Measurements from ENCODE around the gene HK2.
"Not testable (repeated sequence)": the region's sequence is repeated elsewhere in the genome, so short reads cannot be mapped to it uniquely, and the experiment has no call there.

HK2 gene

DNA sequence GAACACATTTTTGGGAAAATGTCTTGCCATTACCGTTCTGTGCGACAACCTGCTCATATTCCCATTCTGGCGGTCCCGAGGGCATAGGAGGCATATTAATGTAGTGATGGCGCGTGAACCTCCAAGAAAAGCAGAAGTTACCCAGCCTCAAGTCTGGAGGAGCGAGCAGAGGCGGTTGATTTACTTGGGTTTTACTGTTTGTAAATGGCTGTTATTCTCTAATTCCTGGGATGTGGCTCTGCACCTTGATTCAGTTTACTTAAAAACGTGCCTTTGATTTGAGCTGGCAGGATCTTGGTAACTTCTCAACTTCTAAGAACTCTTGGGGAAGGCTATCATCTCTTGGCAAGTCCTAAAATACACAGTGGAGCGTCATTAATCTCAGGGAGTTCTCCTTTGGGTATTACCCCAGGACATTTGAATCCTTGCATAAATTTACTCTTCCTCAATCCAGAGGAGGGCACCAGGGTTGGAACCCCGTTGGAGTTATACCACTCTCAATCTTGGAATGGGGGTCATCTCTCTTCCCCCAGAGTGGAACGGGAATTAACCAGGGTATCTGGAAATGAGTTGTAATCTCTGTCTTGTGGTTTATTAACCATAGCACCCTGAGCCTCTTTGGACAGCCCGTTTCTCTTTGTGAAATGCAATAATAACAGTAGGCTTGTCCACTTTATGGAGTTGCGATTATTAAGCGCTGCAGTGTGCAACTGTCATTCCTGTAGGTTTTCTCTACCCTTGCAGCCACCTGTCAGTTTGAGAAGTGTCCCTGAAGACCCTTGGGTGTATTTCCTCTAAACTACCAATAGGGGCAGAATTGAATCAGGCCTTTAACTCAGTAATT is 2.1 kb downstream of the HK2 start:
- peak; percentile 48 for DNase-seq

GRCh38 chr2:74836675-74837401 is 2.9 kb downstream of the HK2 start:
- no peak for DNase-seq

GRCh38 chr2:74841641-74842040 is 7.7 kb downstream of the HK2 start:
- DNase-seq = no peak

DNA sequence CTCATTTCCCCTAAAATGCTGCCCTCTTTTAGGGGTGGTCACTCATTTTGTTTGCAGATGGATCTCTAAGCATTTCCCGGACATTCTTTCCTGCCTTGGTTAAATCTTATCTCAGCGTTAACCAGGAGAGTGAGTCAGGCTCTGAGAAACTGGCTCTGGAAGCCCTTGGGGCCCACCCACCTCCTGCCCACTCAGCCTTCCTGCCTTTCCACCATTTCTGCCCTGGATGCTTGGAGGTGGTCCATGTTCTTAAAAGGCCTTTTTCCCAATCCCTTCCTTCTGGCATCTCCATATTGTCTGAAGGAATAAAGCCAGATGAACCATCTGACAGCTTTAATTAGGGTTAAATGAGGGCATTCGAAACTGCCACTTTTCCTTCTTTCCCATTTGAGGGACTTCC is 9.5 kb downstream of the HK2 start:
- DNase-seq = peak; percentile 73

DNA sequence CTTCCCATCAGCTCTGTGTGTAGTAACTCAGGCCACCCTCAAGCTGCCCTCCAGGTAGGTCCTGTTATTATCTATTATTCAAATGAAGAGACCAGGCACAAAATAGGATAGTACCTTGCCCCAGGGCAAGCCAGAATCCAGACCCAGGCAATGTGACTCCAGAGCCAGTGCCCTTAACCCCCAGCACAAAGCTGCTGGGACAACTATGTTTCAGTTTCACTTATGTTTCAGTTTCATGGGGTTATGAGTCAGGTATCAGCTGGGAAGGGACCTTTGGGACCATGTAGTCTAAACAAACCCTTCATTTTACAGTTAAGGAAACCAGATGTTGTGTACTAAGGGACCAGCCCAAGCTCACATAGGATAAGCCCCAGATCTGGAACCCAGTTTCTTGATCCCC is 10.0 kb downstream of the HK2 start:
- peak; percentile 69 for DNase-seq

- no peak for DNase-seq
Measured at GRCh38 chr2:74844752-74845151, 10.8 kb downstream of the HK2 start.

DNA sequence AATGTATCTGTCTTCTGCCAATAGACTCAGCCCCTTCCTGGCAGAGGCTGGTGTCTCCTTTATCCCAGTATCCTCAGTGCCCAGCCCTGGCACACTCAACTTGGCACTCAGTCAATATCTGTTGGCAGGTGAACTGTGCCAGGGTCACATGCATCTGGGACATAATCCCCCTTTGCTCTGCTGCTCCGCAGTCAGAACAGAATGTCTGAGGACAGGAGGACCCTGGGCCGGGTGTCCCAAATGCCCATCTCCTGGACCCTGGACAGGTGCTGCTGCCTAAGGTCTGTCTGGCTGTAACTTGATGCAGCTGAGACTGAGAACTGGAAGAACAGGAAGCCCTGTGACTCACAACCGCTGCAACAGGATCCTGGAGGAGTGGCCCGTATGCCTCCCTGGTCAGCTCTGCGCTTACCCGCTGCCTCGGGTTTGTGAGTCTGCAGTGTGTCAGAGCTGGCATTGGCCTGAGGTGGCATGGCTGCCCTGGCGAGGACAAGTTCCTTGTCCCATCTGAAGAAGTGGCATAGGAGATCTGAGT is 11.4 kb downstream of the HK2 start:
- DNase-seq = peak; percentile 83

- DNase-seq = peak; percentile 36
Measured at GRCh38 chr2:74845991-74846390, 12.1 kb downstream of the HK2 start.

- no peak for DNase-seq
Measured at GRCh38 chr2:74846481-74846880, 12.6 kb downstream of the HK2 start.

DNA sequence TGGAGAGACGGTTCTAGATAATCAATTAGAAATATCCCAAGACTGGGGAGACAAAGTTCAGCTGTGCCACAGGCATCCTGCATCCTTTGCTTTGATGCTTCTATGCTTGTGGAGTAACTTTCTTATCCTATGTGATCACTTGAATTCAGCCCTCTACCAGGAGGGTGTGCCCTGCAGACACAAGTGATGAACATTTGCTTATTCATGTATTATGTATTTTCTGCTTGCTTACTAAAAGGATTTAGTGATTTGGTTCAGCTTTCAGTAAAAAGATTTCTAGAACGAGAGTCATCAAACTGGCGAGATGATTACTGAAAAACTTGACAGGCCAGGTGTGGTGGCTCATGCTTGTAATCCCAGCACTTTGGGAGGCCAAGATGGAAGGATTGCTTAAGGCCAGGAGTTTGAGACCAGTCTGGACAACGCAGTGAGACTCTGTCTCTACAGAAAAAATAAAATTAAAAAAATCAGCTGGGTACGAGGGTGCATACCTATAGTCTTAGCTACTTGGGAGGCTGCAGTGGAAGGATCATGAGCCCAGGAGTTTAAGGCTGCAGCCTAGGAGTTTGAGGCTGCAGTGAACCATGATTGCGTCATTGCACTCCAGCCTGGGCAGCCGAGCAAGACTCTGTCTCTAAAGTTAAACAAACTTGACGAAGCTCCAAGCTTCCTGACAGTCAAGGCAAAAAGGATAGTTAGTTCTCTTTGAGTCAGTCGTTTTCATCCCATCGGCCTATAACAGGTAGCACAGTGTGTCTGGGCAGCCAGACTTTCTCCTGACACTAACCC is 13.3 kb downstream of the HK2 start:
- no peak for DNase-seq

DNA sequence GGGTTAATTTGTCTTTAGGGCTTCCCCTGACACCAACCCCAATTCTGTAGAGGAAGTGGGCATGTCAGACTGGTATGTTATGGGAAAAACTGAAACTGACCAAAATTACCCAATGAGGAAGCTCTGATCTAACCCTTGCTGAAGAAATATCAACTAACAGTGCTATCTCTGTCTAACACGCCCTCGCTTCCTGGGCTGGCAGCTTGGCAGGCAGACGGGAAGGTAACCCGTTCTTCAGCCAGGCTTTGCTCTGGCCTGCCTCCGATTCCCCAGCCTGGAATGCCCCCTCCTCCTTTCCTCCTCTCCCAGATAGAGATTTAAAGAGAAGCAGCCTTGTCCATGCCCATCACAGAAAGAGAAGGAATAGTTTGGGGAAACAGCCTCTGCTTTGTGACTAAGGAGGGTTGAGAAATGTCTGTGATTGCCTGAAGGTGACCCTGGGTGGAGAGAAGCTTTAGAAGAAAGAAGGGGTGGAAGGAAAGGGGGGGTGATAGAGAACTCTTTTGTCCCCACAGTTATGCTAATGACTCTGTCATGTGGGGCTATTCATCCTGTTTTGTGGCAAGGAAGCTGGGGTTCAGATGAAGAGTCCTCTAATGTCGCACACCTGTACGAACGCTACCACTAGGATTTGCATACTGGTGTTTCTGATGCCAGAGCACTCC is 15.4 kb downstream of the HK2 start:
- DNase-seq = no peak

DNA sequence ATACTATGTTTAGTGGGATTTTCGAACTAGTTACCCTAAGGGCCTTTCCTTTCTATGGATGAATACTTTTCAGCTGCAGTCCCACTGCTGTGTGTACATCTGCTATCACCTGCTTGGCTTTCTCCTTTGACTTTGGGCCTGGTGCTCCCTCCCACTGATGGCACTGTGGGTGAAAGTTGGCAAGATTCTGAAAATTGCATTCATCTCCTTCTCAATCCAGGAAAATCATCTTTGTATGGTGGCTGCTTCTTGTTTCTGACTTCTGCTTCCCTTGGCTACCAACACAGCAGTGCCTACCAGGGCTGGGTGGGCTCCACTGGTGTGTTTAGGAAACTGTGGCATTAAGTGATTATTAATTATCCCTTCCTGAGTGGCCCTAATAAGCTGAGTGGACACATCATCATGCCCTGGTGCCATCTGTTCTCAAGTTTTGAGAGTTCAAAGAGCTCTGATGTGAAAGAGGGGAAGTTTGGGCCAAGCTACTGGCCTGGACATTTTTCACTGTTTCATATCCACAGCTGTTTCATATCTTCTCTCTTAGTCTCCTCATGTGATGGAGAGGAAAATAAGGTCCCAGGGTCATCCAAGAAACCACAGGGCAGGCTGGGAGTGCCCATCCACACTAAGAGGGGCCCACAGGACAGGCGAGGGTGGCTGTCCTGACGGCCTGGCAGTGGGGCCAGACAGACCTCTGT is 16.7 kb downstream of the HK2 start:
- DNase-seq = no peak

DNA sequence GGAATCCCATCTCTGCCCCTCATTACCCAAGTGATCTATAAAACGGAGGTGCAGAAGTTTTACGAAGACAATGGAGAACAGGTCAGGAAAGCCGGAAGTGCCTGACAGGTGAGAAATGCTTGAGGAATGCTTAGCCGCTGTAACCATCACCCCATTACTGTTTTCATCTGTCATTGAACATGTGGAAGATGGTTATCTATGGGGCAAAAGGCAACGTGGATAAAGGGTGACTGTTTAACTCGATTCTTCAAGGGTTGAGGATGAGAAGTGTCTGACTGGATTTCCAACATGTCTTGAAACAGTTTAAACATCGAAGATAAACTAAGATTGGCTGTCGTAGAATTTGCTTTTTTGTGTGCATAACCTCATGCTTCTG is 17.3 kb downstream of the HK2 start:
- peak; percentile 59 for DNase-seq

- DNase-seq = not testable (repeated sequence)
Measured at GRCh38 chr2:74853360-74853759, 19.4 kb downstream of the HK2 start.

GRCh38 chr2:74854401-74854800 is 20.5 kb downstream of the HK2 start:
- no peak for DNase-seq

DNA sequence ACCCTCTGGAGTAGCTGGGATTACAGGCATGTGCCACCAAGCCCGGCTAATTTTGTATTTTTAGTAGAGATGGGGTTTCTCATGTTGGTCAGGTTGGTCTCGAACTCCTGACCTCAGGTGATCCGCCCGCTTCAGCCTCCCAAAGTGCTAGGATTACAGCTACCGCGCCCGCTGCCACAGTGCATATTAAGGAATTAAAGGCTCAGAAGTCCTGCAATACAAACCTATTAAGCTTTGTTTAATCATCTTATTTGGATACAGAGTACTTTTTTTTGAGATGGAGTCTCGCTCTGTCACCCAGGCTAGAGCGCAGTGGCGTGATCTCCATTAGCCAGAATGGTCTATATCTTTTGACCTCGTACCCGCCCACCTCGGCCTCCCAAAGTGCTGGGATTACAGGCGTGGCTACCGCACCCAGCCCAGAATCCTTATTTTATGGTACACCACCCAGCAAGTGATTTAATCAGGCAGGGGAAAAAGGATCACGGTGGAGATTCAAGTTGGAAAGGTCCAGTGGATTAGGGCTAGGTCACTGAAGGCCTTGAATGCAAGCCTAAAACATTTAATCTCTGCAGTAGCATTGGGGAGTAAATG is 21.3 kb downstream of the HK2 start:
- DNase-seq = not testable (repeated sequence)

DNA sequence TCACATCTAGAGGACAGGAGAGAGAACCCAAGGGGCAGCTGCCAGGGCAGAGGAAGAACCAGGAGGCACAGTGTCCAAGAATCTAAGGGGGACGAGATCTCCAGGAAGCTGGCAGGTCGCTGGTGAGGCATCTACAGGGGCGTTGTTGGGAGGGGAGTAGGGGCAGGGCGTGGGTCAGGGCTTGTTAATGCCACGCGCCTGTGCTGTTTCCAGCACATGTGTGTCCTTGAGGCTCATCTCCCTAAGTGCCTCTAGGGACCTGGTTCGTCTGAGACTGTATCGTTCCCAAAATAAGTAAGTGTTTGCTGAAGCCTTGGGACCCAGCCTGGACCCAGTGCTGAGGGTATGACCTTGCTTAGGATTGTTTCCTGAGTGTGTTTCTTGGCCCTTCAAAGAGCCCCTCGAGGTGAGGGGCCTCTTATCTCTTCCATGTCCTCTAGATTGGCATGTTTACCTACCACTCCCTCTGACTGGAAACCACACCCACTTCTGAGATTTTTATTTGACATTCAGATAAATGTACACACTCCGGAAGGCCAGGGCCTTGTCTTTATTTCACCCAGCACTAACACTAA is 22.2 kb downstream of the HK2 start:
- no peak for DNase-seq

DNA sequence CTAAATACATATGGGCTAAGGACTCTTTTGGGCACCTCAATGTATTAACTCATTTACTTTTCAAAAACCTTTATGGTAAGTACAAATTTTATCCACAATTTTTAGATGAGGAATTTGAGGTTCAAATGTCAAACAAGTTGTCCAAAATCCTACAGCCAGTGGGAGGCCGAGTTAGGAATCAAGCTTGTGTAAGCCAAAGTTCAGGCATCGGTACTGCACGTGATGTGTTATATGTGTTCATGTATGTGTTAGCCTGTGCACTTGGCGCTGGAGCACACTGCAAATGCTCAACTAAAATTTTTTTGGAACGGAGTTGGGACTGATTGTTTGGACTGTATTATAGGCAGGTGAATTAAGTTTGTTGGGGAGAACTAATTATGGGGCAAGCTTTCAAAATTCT is 22.7 kb downstream of the HK2 start:
- no peak for DNase-seq

DNA sequence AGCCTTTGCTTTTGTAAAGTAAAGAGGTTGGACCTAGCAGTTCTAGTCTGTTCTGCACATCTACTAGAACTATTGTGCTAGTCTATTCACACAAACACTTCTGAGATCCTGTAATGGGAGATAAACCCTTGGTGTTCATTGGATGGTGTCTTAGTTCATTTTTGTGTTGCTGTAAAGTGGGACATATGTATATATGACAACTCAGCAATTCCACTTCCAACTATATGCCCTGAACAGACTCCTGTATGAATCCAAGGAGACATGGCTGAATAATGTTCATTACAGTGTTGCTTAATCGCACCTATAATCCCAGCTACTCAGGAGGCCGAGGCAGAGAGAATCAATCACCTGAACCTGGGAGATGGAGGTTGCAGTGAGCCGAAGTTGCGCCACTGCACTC is 23.3 kb downstream of the HK2 start:
- DNase-seq = no peak

- no peak for DNase-seq
Measured at GRCh38 chr2:74857725-74858124, 23.8 kb downstream of the HK2 start.

- DNase-seq = no peak
Measured at GRCh38 chr2:74858281-74858680, 24.4 kb downstream of the HK2 start.

All from fibroblast of skin of right biceps (primary cell).